Endothelial cell of umbilical vein (primary cell): Measurements from ENCODE around the gene A1BG.

Experiments used
- CTCF ChIP-seq, 2 donors: IDR thresholded peaks; 1 replicate in 1 of 2; 2 replicates in 1 of 2; pipeline ENCODE4 v1.5.1; 2011; ENCODE audit warnings: low read length in 2 of 2, mild to moderate bottlenecking in 2 of 2, moderate library complexity in 2 of 2, control low read depth in 1 of 2, inconsistent platforms in 1 of 2, low read depth in 1 of 2; ENCODE audit not compliant: insufficient read depth in 1 of 2; ENCODE audit errors: extremely low read depth in 1 of 2
- EZH2 ChIP-seq: IDR thresholded peaks from 2 replicates; pipeline ENCODE4 v1.6.1; 2012; ENCODE audit warnings: borderline replicate concordance, low read depth, mild to moderate bottlenecking, moderate library complexity, low read length, inconsistent platforms; ENCODE audit not compliant: severe bottlenecking
- FOS ChIP-seq: IDR thresholded peaks from 2 replicates; pipeline ENCODE4 v1.6.1; 2011; ENCODE audit warnings: mild to moderate bottlenecking, low read length, moderate library complexity, borderline replicate concordance; ENCODE audit not compliant: insufficient read depth
- MYC ChIP-seq: IDR thresholded peaks from one replicate; pipeline ENCODE4 v1.6.1; 2011; ENCODE audit warnings: mild to moderate bottlenecking, low read depth, low read length
- POLR2A ChIP-seq: IDR thresholded peaks from 2 replicates; pipeline ENCODE4 v1.6.1; 2012; ENCODE audit warnings: low read depth, mild to moderate bottlenecking, control low read depth, low read length
- POLR2AphosphoS5 ChIP-seq: IDR thresholded peaks from 2 replicates; pipeline ENCODE4 v1.6.1; 2012; ENCODE audit warnings: low read depth, mild to moderate bottlenecking, control low read depth, low read length, moderate library complexity; ENCODE audit not compliant: insufficient read depth

- TF ChIP-seq CTCF (IDR thresholded peaks at IDR 0.05; ENCODE audit: extremely low read depth in 1 of 2, insufficient read depth in 1 of 2, low read depth in 1 of 2, low read length in 2 of 2) = peak in 1 of 2 donors; percentile 8
- no peak for TF ChIP-seq EZH2
- no peak for TF ChIP-seq MYC
- TF ChIP-seq POLR2AphosphoS5 = no peak
- no peak for TF ChIP-seq FOS
- no peak for TF ChIP-seq POLR2A
Measured at GRCh38 chr19:58372311-58373133, 19.2 kb upstream of the A1BG start.
